Mucosa of descending colon (tissue), 3 donors: ENCODE results near the gene LGR6. TPM values are rescaled to one million over a fixed set of nuclear protein-coding genes. Genes with fewer than 3 reads are reported as not detected.

Source experiments
- ATAC-seq: fragments of 200-7000 bp; cut with Tn5 transposase; one replicate; pipeline ENCODE4 v1.9.1; 2020; ENCODE audit warnings: mild to moderate bottlenecking, moderate library complexity
- DNase-seq, 3 donors: peaks; one replicate each; pipeline ENCODE4 v3.0.0-alpha.2; 2020
- H3K36me3 ChIP-seq: fragments of 200-600 bp; one replicate; pipeline ENCODE4 v1.8.0; 2021; ENCODE audit warnings: low read depth, mild to moderate bottlenecking
- H3K4me1 ChIP-seq: fragments of 200-600 bp; one replicate; pipeline ENCODE4 v1.8.0; 2021; ENCODE audit warnings: low read depth, mild to moderate bottlenecking
- H3K4me3 ChIP-seq: fragments of 200-600 bp; one replicate; pipeline ENCODE4 v1.8.0; 2021; ENCODE audit warnings: mild to moderate bottlenecking
- H3K9me3 ChIP-seq: fragments of 200-600 bp; one replicate; pipeline ENCODE4 v1.8.0; 2021; ENCODE audit warnings: mild to moderate bottlenecking
- CTCF ChIP-seq: fragments of 200-600 bp; IDR thresholded peaks from one replicate; pipeline ENCODE4 v1.8.0; 2022; ENCODE audit warnings: antibody characterized with exemption, mild to moderate bottlenecking
- intact Hi-C, 2 donors: fragments of 100-400 bp; cut with DNase I in 1 of 2; cut with micrococcal nuclease in 1 of 2; formaldehyde crosslinking; loops; one replicate each; pipeline versions ENCODE4 v1.11.0 to v1.11.1; 2022; cut with DNase I, micrococcal nuclease
- total RNA-seq, 3 donors: library from RNA; stranded (reverse); fragmentation: NEBNext Ultra II Directional in 2 of 3; extraction: Animal tissue kit (Norgen Biotek cat#: 25700) in 2 of 3; gene quantifications; one replicate each; pipeline versions ENCODE4 v1.2.1 to v1.2.4, GENCODE V29; 2021 to 2023
- donor health status: DM: no; HTN: no; CAD: no; lungs with moderate emphysema.
- donor health status: DM: no; HTN: no; CAD: no.
- donor health status: DM: no; HTN: yes; CAD: no.

The LGR6 gene
- total RNA-seq, 3 donors from 2014 or later = 0.66 to 4.2 (median 1.3) TPM

GRCh38 chr1:202200669-202201068, 7.1 kb downstream of the LGR6 start:
- H3K9me3 ChIP-seq = no peaks in the 10 kb centered on the region
- H3K4me3 ChIP-seq = no peak overlapping the region
- ATAC-seq (no peak), DNase-seq (no peak)
- no peaks in the 10 kb centered on the region for H3K36me3 ChIP-seq
- H3K4me1 ChIP-seq = peaks cover 5% of the 10 kb centered on the region
- TF ChIP-seq CTCF = no peak
- intact Hi-C loops = no loop called here

DNA sequence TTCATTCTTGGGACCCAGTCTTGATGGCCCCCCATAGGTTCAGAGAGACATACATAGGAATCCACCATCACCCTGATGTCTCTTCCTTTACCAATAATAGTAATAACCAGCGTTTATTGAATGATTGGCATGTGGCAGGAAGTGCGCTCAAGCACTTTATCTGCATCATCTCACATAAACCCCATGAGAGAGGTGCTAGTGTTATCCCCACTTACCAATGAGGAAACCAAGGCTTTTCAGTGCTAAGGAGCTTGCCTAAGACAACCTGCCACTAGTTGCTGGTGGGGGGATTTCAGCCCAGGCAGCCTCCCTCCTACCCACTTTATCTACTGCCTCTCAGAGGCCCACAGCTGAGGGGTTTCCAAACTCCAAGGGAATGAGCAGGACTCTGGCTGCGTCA, 7.7 kb downstream of the LGR6 start:
- no peak for ATAC-seq
- peaks cover 5% of the 10 kb centered on the region for H3K4me1 ChIP-seq
- no peaks in the 10 kb centered on the region for H3K9me3 ChIP-seq
- H3K4me3 ChIP-seq = no peak overlapping the region
- no peaks in the 10 kb centered on the region for H3K36me3 ChIP-seq
- no peak for DNase-seq
- intact Hi-C loops = no loop called here
- no peak for TF ChIP-seq CTCF

DNA sequence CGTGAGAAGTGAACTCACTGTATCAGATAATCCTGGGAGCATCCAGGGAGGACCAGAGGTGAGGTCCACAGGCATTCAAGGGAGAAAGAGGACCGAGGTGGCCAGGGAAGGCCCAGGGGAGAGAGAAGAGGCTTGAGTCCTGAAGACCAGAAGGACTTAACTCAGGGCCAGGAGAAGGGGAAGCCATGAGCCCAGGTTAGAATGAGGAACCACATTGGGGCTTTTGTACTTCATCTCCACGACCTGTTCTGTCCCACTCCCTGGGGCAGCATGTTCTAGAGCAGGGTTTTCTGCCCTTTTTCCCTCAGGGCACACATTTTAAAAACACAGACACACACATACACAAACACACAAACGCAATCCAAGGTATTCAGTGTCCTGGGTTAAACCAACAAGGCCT, 8.4 kb downstream of the LGR6 start:
- DNase-seq = no peak
- Histone ChIP-seq H3K9me3 (no peaks in the 10 kb centered on the region), H3K36me3 (no peaks in the 10 kb centered on the region), H3K4me3 (no peak overlapping the region), H3K4me1 (peaks cover 5% of the 10 kb centered on the region)
- intact Hi-C loops = no loop called here
- ATAC-seq = no peak
- no peak for TF ChIP-seq CTCF

- TF ChIP-seq CTCF = no peak
- ATAC-seq = no peak
- intact Hi-C loops = no loop called here
- Histone ChIP-seq H3K36me3 (no peaks in the 10 kb centered on the region), H3K4me1 (peaks cover 5% of the 10 kb centered on the region), H3K9me3 (no peaks in the 10 kb centered on the region), H3K4me3 (no peak overlapping the region)
- DNase-seq = no peak
Measured at GRCh38 chr1:202202500-202203168, 9.0 kb downstream of the LGR6 start.

DNA sequence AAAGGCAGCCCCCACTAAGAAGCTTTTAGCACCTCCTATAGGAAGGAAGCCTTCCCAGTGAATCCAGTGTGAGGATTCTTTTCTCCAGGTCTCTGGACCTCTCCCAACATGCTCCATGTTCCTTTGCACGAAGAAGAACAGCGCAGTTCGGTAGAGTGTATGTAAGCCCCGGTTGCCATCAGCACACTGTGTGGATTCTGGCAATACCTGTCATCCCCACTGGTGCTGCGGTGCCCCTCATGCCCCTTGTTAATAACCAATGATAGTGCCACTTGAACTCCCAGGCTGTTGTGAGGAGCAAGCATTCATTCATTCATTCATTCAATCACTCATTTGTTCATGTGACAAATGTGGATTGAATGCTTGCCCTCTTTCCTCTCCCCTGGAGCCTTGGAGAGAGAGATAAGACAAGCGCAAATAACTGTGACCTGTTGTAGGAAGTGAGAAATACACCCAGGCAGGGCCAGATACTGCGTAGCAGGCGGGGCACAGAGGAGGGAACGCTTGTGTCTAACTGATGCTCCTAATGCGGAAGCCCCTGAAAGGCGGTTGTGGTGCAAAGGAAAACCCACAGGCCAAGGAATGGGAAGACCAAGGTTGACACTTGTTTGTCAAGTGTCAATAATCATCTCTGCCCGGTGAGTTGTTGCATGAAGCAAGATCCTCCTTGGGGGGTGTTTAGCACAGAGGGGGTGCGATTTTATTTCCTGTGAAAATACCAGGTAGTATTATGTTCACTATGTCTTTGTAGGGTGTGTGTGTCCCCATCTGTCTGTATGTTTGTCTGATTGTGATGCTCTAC, 9.8 kb downstream of the LGR6 start:
- ATAC-seq (no peak), DNase-seq (no peak)
- peaks cover 5% of the 10 kb centered on the region for H3K4me1 ChIP-seq
- H3K9me3 ChIP-seq = no peaks in the 10 kb centered on the region
- intact Hi-C loops = no loop called here
- no peak for TF ChIP-seq CTCF
- no peak overlapping the region for H3K4me3 ChIP-seq
- no peaks in the 10 kb centered on the region for H3K36me3 ChIP-seq
